Activated CD4-positive, CD25-positive, alpha-beta regulatory T cell treated with anti-CD3 and anti-CD28 coated beads, Interleukin-2, amount 50 U/mL, for 16 hours (primary cell): ENCODE results near the gene RET.

Experiments
- DNase-seq: peaks from one replicate; pipeline ENCODE4 v3.0.0-alpha.2; 2020; ENCODE audit warnings: low read depth, low spot score

Gene RET

GRCh38 chr10:43076876-43077420, at the start of gene RET:
Gene RET, plus strand, starts transcription at chr10:43077069. Its CDS starts 190 bp downstream, at chr10:43077259.
- DNase-seq = no peak

- no peak for DNase-seq
These were observed 49.4 kb upstream of the RET start for GRCh38 chr10:43027331-43027955.

GRCh38 chr10:43028143-43028542, 48.7 kb upstream of the RET start:
- DNase-seq = no peak

GRCh38 chr10:43029043-43029442, 47.8 kb upstream of the RET start:
- no peak for DNase-seq

GRCh38 chr10:43032613-43033012, 44.3 kb upstream of the RET start:
- DNase-seq = no peak

- DNase-seq = no peak
These were observed 41.1 kb upstream of the RET start for GRCh38 chr10:43035800-43036199.

GRCh38 chr10:43036481-43037428, 40.1 kb upstream of the RET start:
- DNase-seq = no peak

- DNase-seq = no peak
These were observed 39.4 kb upstream of the RET start for GRCh38 chr10:43037440-43037839.

GRCh38 chr10:43037942-43038782, 38.7 kb upstream of the RET start:
- no peak for DNase-seq

- no peak for DNase-seq
These were observed 37.9 kb upstream of the RET start for GRCh38 chr10:43038783-43039623.

GRCh38 chr10:43039624-43040481, 37.0 kb upstream of the RET start:
- DNase-seq = no peak

GRCh38 chr10:43040482-43041256, 36.2 kb upstream of the RET start:
- no peak for DNase-seq

- no peak for DNase-seq
These were observed 35.2 kb upstream of the RET start for GRCh38 chr10:43041422-43042342.

GRCh38 chr10:43042503-43043341, 34.1 kb upstream of the RET start:
- no peak for DNase-seq

GRCh38 chr10:43043342-43043772, 33.5 kb upstream of the RET start:
- no peak for DNase-seq

- no peak for DNase-seq
These were observed 33.0 kb upstream of the RET start for GRCh38 chr10:43043773-43044447.
